Non-pigmented ciliary epithelial cell (primary cell): ENCODE results near the gene PICALM.
"Not testable (repeated sequence)": the region's sequence is repeated elsewhere in the genome, so short reads cannot be mapped to it uniquely, and the experiment has no call there.

Experiments used
- DNase-seq: peaks from one replicate; pipeline ENCODE4 v3.0.0-alpha.2; 2010; ENCODE audit warnings: low read depth

PICALM gene

DNA sequence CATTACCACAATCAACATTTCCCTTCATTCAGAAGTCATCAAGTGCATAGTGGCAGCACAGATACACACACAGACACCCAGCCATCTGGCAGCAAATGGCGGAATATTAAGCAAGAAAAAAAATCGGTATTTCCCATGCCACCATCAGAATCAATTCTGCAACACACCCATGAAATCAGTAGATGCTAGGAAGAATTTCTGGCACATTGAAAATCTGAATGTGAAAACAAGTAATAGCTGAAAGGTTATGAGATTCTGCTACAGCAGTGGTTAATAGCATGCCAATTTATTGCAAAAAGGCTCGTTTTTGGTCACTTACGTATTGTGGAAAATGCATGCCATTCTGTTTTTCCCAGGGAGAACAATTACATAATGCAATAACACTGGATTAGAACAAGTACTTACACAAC lies 91.1 kb downstream of the PICALM start:
- no peak for DNase-seq

DNA sequence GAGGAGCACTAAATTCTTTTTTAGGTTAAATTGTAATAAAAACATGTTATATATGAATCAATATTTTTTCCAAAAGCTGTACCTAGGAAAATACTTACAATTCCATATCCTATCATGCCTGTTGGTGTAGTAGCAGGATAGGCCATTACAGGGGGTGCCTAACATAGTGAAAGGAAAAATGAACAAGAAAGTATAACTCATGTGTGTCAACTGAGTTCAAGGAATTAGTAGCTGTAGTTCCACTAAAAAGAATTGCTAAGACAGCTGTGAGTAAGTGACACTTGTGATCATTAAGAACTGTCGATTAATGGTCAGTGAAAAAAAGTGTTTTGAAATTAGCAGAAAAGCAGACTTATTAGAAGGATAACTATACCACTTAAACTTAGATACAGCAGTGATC lies 92.4 kb downstream of the PICALM start:
- DNase-seq, result no peak

- DNase-seq, result no peak
Observed at GRCh38 chr11:85974122-85974521, 94.8 kb downstream of the PICALM start.

- DNase-seq, result no peak
Observed at GRCh38 chr11:85970593-85970992, 98.3 kb downstream of the PICALM start.

DNA sequence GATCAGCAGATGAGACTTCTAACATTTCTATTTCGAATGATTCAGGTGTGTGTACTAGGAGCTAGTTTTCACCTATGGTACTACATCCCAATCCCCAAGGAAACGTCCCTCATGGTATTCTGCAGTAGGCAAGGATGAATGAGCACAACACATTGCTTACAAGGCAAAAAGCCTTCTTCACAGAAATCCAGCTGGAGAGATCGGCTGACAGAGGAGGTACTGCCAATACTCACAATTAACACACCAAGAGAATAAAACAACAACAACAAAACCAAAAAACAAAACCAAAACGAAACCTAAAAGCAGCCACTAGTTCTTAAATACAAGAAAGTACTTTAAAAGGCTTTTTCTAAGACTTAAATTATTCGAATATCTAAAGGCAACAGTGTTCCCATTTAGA lies 101.4 kb downstream of the PICALM start:
- DNase-seq, result no peak

- DNase-seq, result no peak
Observed at GRCh38 chr11:85965202-85965601, 103.7 kb downstream of the PICALM start.

DNA sequence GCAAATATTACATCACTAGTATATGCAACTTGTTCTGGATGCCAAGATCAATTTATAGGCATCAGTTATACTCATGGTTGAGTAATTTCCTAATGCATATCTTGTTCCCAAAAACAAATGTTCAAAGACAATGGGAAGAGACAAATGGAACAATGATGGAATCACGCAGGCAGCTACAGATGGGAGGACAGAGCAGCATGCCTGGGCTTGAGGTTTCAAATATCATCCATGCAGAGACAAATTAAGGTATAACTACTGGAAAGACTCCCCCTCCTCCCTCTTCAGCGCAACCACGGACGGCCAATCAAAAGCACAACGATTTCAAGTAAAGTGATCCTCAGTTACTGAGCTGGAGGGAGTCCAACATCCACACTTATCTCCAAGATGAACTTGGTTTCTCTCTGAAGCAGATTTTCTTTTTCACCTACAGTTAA lies 106.9 kb downstream of the PICALM start:
- no peak for DNase-seq

DNA sequence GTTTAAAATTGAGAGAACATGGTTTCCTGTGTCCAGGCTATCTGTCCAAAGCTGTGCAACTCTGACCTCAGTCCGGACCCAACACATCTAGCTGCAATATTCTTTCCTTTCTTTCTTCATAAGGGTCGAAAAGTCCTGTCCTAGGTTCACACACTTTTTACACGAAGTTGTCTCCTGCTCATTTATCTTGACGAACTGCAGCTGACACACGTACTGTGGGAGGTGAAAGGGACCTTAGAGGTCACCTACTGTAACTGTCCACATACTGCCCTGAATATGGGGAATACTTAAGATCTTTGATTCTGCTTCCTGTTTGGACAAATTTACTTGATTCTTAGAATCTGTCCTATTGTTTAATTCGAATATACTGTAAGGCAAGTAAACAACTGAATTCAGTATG lies 107.8 kb downstream of the PICALM start:
- DNase-seq, result no peak

DNA sequence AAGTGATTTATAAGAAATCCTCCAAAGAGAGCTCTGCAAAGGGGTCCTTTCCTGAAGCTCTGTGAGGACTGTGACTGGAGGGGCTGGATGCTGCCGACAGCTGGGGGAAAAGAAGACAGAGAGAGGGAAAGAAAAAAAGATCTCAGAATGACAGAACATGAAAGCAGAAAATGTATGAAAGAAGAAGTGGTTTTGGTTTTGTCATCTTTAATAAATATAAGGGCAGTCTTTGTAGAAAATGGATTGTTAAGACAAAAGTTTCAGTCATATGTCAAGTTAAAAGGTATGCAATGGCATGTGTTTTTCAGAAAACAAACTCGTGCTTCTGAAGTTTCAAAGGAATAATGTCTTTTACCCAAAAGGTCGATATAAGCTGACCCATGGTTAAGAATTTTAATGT lies 108.2 kb downstream of the PICALM start:
- DNase-seq, result no peak

DNA sequence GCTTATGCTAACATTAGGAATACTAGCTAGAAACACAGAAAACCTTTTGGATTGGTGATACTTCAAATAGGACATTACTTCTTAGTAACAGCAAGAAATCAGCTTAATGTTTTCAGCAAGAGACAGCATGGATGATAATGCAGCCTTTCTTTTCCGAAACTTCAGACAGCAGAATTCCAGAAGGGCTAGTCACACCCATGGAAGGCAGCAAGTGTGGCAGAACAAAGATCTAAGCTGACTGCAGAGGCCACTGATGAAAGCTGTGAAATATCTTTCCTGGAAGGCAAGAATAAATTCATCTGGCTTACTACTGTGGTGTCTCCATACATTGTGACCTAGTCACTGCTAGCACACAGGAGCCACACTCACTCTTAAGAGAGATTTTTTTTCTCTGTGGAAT lies 113.4 kb downstream of the PICALM start:
- no peak for DNase-seq

GRCh38 chr11:85953491-85954143 lies 115.3 kb downstream of the PICALM start:
- no peak for DNase-seq

GRCh38 chr11:85952108-85952485 lies 116.8 kb downstream of the PICALM start:
- DNase-seq, result not testable (repeated sequence)

GRCh38 chr11:85951428-85952107 lies 117.3 kb downstream of the PICALM start:
- no peak for DNase-seq

DNA sequence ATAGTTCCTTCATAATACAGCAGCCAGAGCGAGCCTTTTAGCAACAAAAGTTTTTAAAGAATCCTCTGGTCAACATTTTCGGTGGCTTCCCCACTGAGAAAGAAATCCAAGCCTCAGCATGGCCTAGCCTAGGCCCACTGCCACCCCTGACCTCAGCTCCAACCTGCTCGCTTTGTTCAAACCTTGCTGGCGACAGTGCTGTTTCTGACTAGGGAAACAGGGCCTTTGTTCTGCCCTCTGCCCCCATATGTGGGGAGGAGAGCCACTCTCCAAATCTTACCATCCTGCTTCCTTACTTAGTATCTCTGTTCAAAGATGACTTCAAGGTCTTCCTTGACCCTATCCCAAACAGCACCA lies 117.9 kb downstream of the PICALM start:
- no peak for DNase-seq

GRCh38 chr11:85950317-85951048 lies 118.4 kb downstream of the PICALM start:
- DNase-seq, result no peak

GRCh38 chr11:85949798-85950197 lies 119.1 kb downstream of the PICALM start:
- no peak for DNase-seq

- DNase-seq, result no peak
Observed at GRCh38 chr11:85948884-85949283, 120.0 kb downstream of the PICALM start.

DNA sequence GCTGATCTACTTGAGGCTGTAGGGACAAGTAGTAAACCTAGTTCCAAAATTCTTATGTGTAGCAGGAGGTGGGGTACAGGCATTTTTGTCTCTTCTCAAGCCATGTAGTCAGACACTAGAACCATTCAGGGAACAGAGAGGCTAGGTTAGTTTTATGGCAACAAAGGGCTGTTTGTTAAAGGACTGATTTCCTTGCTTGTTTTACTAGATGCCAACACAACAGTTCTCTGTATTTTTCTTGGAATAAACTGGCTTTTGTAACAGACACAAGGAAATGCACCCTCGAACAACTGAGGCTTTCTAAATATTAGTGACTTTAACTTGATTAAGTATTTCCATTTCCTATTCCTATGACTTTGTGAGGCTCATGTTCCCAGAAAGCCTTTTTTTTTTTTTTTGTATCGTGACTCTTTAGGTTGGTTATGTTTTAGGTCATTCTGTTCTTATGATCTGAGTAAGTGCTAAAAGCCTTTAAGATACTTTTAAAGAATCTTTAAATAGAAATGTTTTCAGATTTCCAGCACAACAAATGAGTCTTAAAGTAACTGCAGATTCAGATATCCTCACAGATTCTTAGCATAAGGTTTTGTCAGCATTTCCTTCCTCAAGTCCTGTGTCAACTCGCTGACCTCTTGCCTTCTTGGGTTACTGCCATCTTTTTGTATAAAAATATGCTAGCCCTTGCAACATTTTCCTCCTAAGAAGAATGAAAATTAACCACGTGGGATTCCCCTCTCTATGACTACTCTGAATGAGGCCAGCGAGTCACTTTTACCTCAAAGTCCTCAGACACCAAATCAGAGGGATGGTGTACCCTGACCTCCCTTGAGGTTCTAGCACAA lies 121.2 kb downstream of the PICALM start:
- DNase-seq, result no peak

DNA sequence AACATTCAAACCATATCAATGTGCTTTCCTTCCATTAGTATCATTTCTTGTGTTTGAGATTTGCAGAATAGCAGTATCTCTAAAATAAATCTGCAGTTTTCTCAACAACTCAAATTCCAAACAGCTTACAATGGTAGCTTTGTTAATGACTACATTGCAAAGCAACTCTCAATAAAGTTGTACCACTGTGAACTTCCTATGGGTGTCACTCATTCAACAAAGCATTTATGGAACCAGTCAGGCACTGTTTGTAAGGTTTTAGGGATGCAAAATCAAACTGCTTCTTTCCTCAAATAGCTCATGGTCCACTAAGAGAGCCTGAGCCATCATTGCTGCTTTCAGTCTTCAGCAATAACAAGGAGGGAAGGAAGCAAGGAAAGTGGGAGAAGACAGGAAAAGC lies 122.7 kb downstream of the PICALM start:
- DNase-seq, result no peak

DNA sequence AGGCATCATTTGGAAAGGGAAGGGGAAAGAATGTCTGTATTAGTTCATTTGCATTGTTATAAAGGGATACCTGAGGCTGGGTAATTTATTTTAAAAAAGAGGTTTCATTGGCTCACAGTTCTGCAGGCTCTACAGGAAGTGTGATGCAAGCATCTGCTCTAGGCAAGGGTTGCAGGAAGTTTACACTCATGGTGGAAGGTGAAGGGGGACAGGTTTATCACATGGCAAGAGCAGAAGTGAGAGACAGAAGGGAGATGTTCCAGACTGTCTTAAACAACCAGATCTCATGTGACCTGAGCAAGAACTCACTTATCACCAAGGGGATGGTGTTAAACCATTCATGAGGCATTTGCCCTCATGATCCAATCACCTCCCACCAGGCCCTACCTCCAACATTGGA lies 123.1 kb downstream of the PICALM start:
- no peak for DNase-seq

- no peak for DNase-seq
Observed at GRCh38 chr11:85945296-85945695, 123.6 kb downstream of the PICALM start.

DNA sequence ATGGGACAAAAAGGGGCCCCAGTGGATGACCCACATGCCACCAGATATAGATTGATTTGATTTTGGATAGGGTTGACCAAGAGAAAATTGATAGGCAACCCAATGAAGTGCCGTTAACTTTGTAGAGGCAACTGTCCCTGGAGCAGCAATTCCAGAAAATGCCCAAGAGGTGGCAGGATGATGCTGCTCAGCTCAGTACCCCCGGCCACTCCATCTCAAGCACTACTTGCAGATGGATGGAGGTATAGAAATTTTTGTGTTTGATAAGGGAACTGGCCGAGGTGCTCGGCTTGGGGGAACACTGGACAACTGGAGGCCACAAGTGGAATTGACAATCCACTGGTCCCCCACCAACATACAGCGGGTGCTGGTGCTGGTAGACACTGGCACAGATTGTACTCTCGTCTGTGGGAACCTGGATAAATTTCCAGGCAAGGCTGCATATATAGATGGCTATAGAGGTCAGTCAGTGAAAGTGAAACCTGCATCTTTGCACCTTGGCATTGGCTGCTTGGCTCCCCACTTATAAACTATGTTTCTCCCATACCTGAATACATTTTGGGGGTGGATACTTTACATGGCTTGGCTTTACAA lies 127.4 kb downstream of the PICALM start:
- DNase-seq, result no peak
